Stimulated activated CD8-positive, alpha-beta memory T cell treated with anti-CD3 and anti-CD28 coated beads, Interleukin-12 subunit alpha, Interleukin-12 subunit beta, amount 100 ng/mL, for 1 hour (primary cell): ENCODE results near the gene SH2D6.
A peak's percentile ranks its signal among the peaks of the same experiment; 100 is the strongest.
"Not testable (repeated sequence)": the region's sequence is repeated elsewhere in the genome, so short reads cannot be mapped to it uniquely, and the experiment has no call there.

Source experiments
- DNase-seq: peaks from one replicate; pipeline ENCODE4 v3.0.0-alpha.2; 2020; ENCODE audit warnings: low read depth

Gene SH2D6

GRCh38 chr2:85418132-85419008 is at the start of gene SH2D6:
Gene SH2D6 (plus strand): TSS chr2:85418714. CDS start chr2:85429466, 10,752 bp downstream.
- DNase-seq = peak; percentile 63

GRCh38 chr2:85368921-85369320 is 49.6 kb upstream of the SH2D6 start:
- DNase-seq = no peak

GRCh38 chr2:85369500-85369899 is 49.0 kb upstream of the SH2D6 start:
- DNase-seq = no peak

- DNase-seq = no peak
Observed at GRCh38 chr2:85371045-85371444, 47.5 kb upstream of the SH2D6 start.

- no peak for DNase-seq
Observed at GRCh38 chr2:85376291-85377065, 42.0 kb upstream of the SH2D6 start.

GRCh38 chr2:85377083-85377482 is 41.4 kb upstream of the SH2D6 start:
- DNase-seq = no peak

GRCh38 chr2:85378257-85378656 is 40.3 kb upstream of the SH2D6 start:
- DNase-seq = no peak

GRCh38 chr2:85380048-85380447 is 38.5 kb upstream of the SH2D6 start:
- no peak for DNase-seq

GRCh38 chr2:85383151-85383550 is 35.4 kb upstream of the SH2D6 start:
- not testable (repeated sequence) for DNase-seq

- DNase-seq = no peak
Observed at GRCh38 chr2:85383850-85384249, 34.7 kb upstream of the SH2D6 start.

- no peak for DNase-seq
Observed at GRCh38 chr2:85385746-85386145, 32.8 kb upstream of the SH2D6 start.

- no peak for DNase-seq
Observed at GRCh38 chr2:85387754-85388153, 30.8 kb upstream of the SH2D6 start.

- DNase-seq = no peak
Observed at GRCh38 chr2:85388878-85389538, 29.5 kb upstream of the SH2D6 start.

- DNase-seq = peak; percentile 60
Observed at GRCh38 chr2:85390941-85391669, 27.4 kb upstream of the SH2D6 start.

GRCh38 chr2:85393836-85394235 is 24.7 kb upstream of the SH2D6 start:
- DNase-seq = no peak

- no peak for DNase-seq
Observed at GRCh38 chr2:85394261-85394681, 24.2 kb upstream of the SH2D6 start.

- DNase-seq = no peak
Observed at GRCh38 chr2:85394976-85395375, 23.5 kb upstream of the SH2D6 start.

- DNase-seq = no peak
Observed at GRCh38 chr2:85395912-85396475, 22.5 kb upstream of the SH2D6 start.

- DNase-seq = no peak
Observed at GRCh38 chr2:85396531-85397470, 21.7 kb upstream of the SH2D6 start.

- no peak for DNase-seq
Observed at GRCh38 chr2:85397925-85398331, 20.6 kb upstream of the SH2D6 start.
